Activated CD8-positive, alpha-beta T cell treated with anti-CD3 and anti-CD28 coated beads for 36 hours (primary cell): ENCODE data around the gene FANCC. TPM values are rescaled to one million over a fixed set of nuclear protein-coding genes. Genes with fewer than 3 reads are reported as not detected.

Experiments
- ATAC-seq: fragments of 200-7000 bp; cut with Tn5 transposase; one replicate; pipeline ENCODE4 v1.10.0; 2021; ENCODE audit warnings: mild to moderate bottlenecking, moderate library complexity
- CTCF ChIA-PET: fragments of 350-600 bp; sonication (Branson Sonifier 250); formaldehyde crosslinking; loops from one replicate; lab custom pipeline; 2021; ENCODE audit warnings: antibody characterized with exemption; lab: Charles Lee
- POLR2A ChIA-PET: fragments of 350-600 bp; sonication (Branson Sonifier 250); formaldehyde crosslinking; loops from one replicate; lab custom pipeline; 2021; ENCODE audit warnings: antibody characterized with exemption; lab: Charles Lee
- DNase-seq: peaks from one replicate; pipeline ENCODE4 v3.0.0-alpha.2; 2020
- H3K27ac Mint-ChIP-seq: one replicate; pipeline ENCODE4 v1.8.0; 2021; ENCODE audit warnings: mild to moderate bottlenecking, mixed read lengths
- H3K27me3 Mint-ChIP-seq: one replicate; pipeline ENCODE4 v1.8.0; 2021; ENCODE audit warnings: mixed read lengths
- H3K36me3 Mint-ChIP-seq: one replicate; pipeline ENCODE4 v1.8.0; 2021; ENCODE audit warnings: low read depth, mixed read lengths
- H3K4me1 Mint-ChIP-seq: one replicate; pipeline ENCODE4 v1.8.0; 2021; ENCODE audit warnings: low read depth, mixed read lengths
- H3K4me3 Mint-ChIP-seq: one replicate; pipeline ENCODE4 v1.8.0; 2021; ENCODE audit warnings: mild to moderate bottlenecking, moderate library complexity, mixed read lengths
- H3K9me3 Mint-ChIP-seq: one replicate; pipeline ENCODE4 v1.8.0; 2021; ENCODE audit warnings: mixed read lengths
- CTCF ChIP-seq: fragments of 200-600 bp; IDR thresholded peaks from one replicate; pipeline ENCODE4 v1.8.0; 2022; ENCODE audit warnings: antibody characterized with exemption, mild to moderate bottlenecking
- intact Hi-C: fragments of 100-400 bp; cut with micrococcal nuclease; formaldehyde crosslinking; loops from one replicate; pipeline ENCODE4 v1.10.0; 2022
- microRNA-seq: library from miRNA; unstranded; fragments of <30 nt; microRNA quantifications from one replicate; pipeline ENCODE4 v1.2.0, GENCODE V29; 2022; ENCODE audit warnings: borderline microRNAs expressed, borderline replicate concordance
- total RNA-seq, 2 experiments: library from RNA; stranded (reverse); gene quantifications; one replicate each; pipeline ENCODE4 v1.2.3, GENCODE V29; 2021

FANCC gene
- total RNA-seq, 2 experiments from 2014 or later = 11.5 to 12.4 TPM

DNA sequence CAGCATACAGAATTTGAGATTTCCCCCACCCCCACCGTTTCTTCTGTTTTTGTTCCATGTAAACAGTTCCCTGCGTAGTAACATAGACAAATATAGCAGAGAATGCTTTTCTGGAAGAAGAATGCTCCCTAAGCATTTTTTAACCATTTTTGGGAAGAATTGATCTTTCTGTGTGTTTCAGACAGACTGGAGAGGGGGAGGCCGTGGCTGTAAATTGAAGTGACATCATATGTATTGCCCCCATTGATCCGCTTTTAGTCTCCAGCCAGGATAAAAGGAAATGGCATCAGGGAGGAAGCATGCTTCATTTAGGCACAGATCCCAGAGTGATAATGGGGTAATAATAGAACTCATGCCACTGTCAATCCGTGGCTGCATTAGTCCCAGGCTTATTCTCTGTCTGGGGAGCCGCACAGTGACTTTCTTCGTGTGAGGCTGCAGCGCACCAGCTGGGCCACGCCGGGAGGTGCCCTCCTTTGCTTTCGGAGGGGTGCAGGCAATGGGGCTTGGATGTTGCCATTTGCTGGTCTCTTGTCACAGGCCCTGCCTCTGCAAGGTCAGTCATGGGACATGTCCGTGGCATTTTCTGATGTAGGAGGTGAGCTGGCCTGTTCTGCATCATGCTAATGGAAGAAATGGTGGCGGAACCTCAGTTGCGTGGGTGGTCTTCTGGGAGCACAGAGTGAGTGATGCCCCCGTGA lies 261.5 kb downstream of the FANCC start:
- no peak overlapping the region for H3K4me3 Mint-ChIP-seq
- DNase-seq = no peak
- peaks cover 2% of the 10 kb centered on the region for H3K36me3 Mint-ChIP-seq
- peaks cover 1% of the 10 kb centered on the region for H3K27me3 Mint-ChIP-seq
- H3K4me1 Mint-ChIP-seq = no peaks in the 10 kb centered on the region
- intact Hi-C loops = no loop called here
- no peaks in the 10 kb centered on the region for H3K9me3 Mint-ChIP-seq
- CTCF ChIA-PET = interaction anchor here (0.6 to 1.6 kb wide), 2 partner anchors 75 to 1165 kb away, joined by 3 to 5 read pairs; no protein-coding TSS in a partner anchor
- ATAC-seq = no peak
- POLR2A ChIA-PET = no interaction called here
- no peak for TF ChIP-seq CTCF
- H3K27ac Mint-ChIP-seq = no peak overlapping the region

DNA sequence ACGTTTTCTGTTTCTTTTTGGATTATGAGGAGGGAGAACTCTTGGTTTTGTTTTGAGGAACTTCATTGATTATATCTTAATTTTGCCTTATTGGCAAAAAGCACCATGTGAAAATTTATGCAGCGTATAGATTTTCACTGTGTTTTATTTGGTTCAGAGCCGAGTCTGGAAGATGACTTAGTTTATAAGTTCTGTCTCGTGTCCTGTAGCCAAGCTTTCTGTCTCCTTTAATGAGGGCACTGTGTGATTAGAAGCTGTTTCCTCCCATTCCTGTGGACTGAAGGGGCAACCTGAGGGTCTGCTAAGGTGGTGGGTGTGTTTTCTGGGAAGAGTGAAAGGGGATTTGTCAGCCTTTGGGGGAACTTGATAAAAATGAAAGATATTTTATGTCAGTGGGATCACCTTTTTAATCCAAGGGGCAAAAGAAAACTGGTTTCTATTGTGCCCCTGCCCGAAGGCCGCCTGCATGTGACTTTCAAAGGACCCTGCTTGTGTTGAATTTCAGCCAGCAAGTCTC lies 262.1 kb downstream of the FANCC start:
- ATAC-seq = no peak
- TF ChIP-seq CTCF = no peak
- intact Hi-C loops = no loop called here
- no peak for DNase-seq
- no peak overlapping the region for H3K4me3 Mint-ChIP-seq
- ChIA-PET CTCF (no interaction called here), POLR2A (no interaction called here)
- no peaks in the 10 kb centered on the region for H3K4me1 Mint-ChIP-seq
- peaks cover 1% of the 10 kb centered on the region for H3K27me3 Mint-ChIP-seq
- H3K9me3 Mint-ChIP-seq = no peaks in the 10 kb centered on the region
- no peaks in the 10 kb centered on the region for H3K36me3 Mint-ChIP-seq
- no peak overlapping the region for H3K27ac Mint-ChIP-seq

GRCh38 chr9:95053611-95054570 lies 263.6 kb downstream of the FANCC start:
- Mint-ChIP-seq H3K27me3 (peaks cover 12% of the 10 kb centered on the region), H3K4me3 (no peak overlapping the region), H3K36me3 (no peaks in the 10 kb centered on the region), H3K4me1 (peaks cover 2% of the 10 kb centered on the region), H3K27ac (no peak overlapping the region), H3K9me3 (no peaks in the 10 kb centered on the region)
- no peak for TF ChIP-seq CTCF
- intact Hi-C loops = no loop called here
- ATAC-seq (no peak), DNase-seq (no peak)
- CTCF ChIA-PET = interaction anchor here (0.9 kb wide), 1 partner anchor 46 kb away, joined by 4 read pairs; no protein-coding TSS in a partner anchor
- POLR2A ChIA-PET = no interaction called here

- intact Hi-C loops = no loop called here
- Mint-ChIP-seq H3K4me1 (peaks cover 11% of the 10 kb centered on the region), H3K27ac (no peak overlapping the region), H3K36me3 (no peaks in the 10 kb centered on the region), H3K9me3 (no peaks in the 10 kb centered on the region), H3K4me3 (no peak overlapping the region), H3K27me3 (peaks cover 25% of the 10 kb centered on the region)
- no peak for TF ChIP-seq CTCF
- POLR2A ChIA-PET = no interaction called here
- CTCF ChIA-PET = interaction anchor here (1.0 to 1.6 kb wide), 2 partner anchors 12 to 368 kb away, joined by 3 read pairs; no protein-coding TSS in a partner anchor
- ATAC-seq = no peak
- DNase-seq = no peak
Observed at GRCh38 chr9:95049761-95050160, 267.7 kb downstream of the FANCC start.

Small RNA genes lying within 50 kb of the gene (microRNA-seq; reads per million reads assigned to microRNA genes)
- gene MIR23B = 875 reads per million, percentile 87 among the genes with 10 or more reads in this experiment
- gene MIR24-1 = not detected
- gene MIR27B = 260 reads per million, percentile 78 among the genes with 10 or more reads in this experiment
- gene MIR3074 = not detected
- 1.2 reads per million for gene MIR6081

Other genes with a start within 250 kb of the FANCC start
- 1 to 10 TPM; 5.4 to 7.3 TPM for gene PTCH1, start 199.3 kb upstream of the FANCC start, total RNA-seq